ENCODE measurements around the gene AXL. TPM values are rescaled to one million over a fixed set of nuclear protein-coding genes. Genes with fewer than 3 reads are reported as not detected.

Gene AXL
- total and polyA plus RNA-seq, 2 of the 13 experiments (the other 11 are each of a cell fraction or from before 2014, with no cell fraction given), result 0.71 to 5.9 TPM

DNA sequence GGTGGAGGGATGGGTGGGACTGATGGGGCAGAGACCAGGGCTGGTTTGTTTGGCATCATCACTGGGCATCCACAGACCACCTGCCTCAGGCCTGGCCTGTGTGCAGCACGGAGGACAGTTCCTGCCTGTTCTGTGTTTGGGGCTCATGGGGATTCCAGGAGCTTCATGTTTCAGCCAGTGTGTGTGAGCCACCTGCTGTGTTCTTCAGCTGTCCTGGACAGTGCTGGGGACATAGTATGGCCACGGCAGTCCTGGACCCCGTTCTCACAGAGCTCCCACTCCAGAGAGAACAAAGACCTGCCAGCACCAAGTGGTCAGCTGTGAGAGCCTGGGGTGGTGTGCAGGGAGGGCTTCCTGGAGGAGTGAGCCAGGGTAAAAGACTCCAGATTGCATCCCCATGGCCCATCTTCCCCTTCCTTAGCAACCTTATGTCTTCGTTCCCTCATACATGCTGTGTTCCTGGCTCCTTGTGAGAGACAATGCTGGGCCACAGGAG lies 89.0 kb downstream of the AXL start (continued):
- no peak for TF ChIP-seq FOXP1 (IDR thresholded peaks at IDR 0.05)
- no peak for TF ChIP-seq FOXP1 (CRISPR knock-in tag; IDR thresholded peaks at IDR 0.05)
- peak; percentile 44; the same call in 1 of the 2 replicates for TF ChIP-seq SPEN (CRISPR knock-in tag; IDR thresholded peaks at IDR 0.05; ENCODE audit: low read depth)
- TF ChIP-seq KDM6A (CRISPR knock-in tag; IDR thresholded peaks at IDR 0.05; ENCODE audit: low read depth), result no peak
- TF ChIP-seq ZZZ3 (CRISPR knock-in tag; IDR thresholded peaks at IDR 0.05; ENCODE audit: borderline replicate concordance), result no peak
- TF ChIP-seq TMF1 (CRISPR knock-in tag; IDR thresholded peaks at IDR 0.05; ENCODE audit: low read depth), result no peak
- no peak for TF ChIP-seq GABPA (IDR thresholded peaks at IDR 0.05; ENCODE audit: low read depth, low read length)
- no peak for TF ChIP-seq GABPA (CRISPR knock-in tag; IDR thresholded peaks at IDR 0.05; ENCODE audit: low read depth)
- no peak for TF ChIP-seq SALL2 (CRISPR knock-in tag; IDR thresholded peaks at IDR 0.05)
- TF ChIP-seq, protein P1, sequence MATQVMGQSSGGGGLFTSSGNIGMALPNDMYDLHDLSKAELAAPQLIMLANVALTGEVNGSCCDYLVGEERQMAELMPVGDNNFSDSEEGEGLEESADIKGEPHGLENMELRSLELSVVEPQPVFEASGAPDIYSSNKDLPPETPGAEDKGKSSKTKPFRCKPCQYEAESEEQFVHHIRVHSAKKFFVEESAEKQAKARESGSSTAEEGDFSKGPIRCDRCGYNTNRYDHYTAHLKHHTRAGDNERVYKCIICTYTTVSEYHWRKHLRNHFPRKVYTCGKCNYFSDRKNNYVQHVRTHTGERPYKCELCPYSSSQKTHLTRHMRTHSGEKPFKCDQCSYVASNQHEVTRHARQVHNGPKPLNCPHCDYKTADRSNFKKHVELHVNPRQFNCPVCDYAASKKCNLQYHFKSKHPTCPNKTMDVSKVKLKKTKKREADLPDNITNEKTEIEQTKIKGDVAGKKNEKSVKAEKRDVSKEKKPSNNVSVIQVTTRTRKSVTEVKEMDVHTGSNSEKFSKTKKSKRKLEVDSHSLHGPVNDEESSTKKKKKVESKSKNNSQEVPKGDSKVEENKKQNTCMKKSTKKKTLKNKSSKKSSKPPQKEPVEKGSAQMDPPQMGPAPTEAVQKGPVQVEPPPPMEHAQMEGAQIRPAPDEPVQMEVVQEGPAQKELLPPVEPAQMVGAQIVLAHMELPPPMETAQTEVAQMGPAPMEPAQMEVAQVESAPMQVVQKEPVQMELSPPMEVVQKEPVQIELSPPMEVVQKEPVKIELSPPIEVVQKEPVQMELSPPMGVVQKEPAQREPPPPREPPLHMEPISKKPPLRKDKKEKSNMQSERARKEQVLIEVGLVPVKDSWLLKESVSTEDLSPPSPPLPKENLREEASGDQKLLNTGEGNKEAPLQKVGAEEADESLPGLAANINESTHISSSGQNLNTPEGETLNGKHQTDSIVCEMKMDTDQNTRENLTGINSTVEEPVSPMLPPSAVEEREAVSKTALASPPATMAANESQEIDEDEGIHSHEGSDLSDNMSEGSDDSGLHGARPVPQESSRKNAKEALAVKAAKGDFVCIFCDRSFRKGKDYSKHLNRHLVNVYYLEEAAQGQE (IDR thresholded peaks at IDR 0.05; ENCODE audit: borderline replicate concordance in 1 of 2, low read depth in 1 of 2, low read length in 2 of 2), result no peak
- TF ChIP-seq RELA (CRISPR knock-in tag; IDR thresholded peaks at IDR 0.05), result 0 out of 2 replicates have a peak, but pooled peaks have one; percentile 6
- no peak for TF ChIP-seq KLF9 (CRISPR knock-in tag; IDR thresholded peaks at IDR 0.05; ENCODE audit: low read depth)
- TF ChIP-seq ZNF724P (CRISPR knock-in tag; IDR thresholded peaks at IDR 0.05; ENCODE audit: borderline replicate concordance), result no peak
- TF ChIP-seq HNRNPLL (IDR thresholded peaks at IDR 0.05; ENCODE audit: low read depth, low read length, poor library complexity, severe bottlenecking), result no peak
- TF ChIP-seq SP140L (CRISPR knock-in tag; IDR thresholded peaks at IDR 0.05; ENCODE audit: borderline replicate concordance), result no peak
- no peak for TF ChIP-seq SMARCE1 (IDR thresholded peaks at IDR 0.05; ENCODE audit: borderline replicate concordance)

All from HepG2 (cell line).